ENCODE results near the gene WNT10A.

DNA sequence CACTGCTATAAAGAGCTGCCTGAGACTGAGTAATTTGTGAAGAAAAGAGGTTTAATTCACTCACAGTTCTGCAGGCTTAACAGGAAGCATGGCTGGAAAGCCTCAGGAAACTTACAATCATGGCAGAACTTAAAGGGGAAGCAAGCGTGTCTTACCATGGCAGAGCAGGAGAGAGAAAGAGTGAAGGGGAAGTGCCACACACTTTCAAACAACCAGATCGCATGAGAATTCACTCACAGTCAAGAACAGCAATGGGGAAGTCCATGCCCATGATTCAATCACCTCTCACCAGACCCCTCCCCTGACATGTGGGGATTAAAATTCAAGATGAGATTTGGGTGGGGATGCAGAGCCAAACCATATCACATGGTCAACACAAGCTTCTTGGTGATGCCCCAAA lies 44.1 kb downstream of the WNT10A start:
- TF ChIP-seq, protein P1, sequence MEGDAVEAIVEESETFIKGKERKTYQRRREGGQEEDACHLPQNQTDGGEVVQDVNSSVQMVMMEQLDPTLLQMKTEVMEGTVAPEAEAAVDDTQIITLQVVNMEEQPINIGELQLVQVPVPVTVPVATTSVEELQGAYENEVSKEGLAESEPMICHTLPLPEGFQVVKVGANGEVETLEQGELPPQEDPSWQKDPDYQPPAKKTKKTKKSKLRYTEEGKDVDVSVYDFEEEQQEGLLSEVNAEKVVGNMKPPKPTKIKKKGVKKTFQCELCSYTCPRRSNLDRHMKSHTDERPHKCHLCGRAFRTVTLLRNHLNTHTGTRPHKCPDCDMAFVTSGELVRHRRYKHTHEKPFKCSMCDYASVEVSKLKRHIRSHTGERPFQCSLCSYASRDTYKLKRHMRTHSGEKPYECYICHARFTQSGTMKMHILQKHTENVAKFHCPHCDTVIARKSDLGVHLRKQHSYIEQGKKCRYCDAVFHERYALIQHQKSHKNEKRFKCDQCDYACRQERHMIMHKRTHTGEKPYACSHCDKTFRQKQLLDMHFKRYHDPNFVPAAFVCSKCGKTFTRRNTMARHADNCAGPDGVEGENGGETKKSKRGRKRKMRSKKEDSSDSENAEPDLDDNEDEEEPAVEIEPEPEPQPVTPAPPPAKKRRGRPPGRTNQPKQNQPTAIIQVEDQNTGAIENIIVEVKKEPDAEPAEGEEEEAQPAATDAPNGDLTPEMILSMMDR (IDR thresholded peaks at IDR 0.05): no peak
- TF ChIP-seq POLR2A (IDR thresholded peaks at IDR 0.05) (no peak), EP300 (IDR thresholded peaks at IDR 0.05) (no peak)

All from suprapubic skin (tissue), 3 donors.